Breast epithelium (tissue), 4 donors: Measurements from ENCODE around the gene ELMO3. TPM values are rescaled to one million over a fixed set of nuclear protein-coding genes. Genes with fewer than 3 reads are reported as not detected.

Experiments used
- DNase-seq, 2 donors: peaks; one replicate each; pipeline ENCODE4 v3.0.0-alpha.2; 2019; ENCODE audit warnings: low spot score in 2 of 2
- H3K27ac ChIP-seq, 2 donors: fragments of 200-600 bp; sonication (generic) in 1 of 2; one replicate each; pipeline ENCODE4 v1.5.1; 2016 to 2019; ENCODE audit warnings: mild to moderate bottlenecking in 1 of 2
- H3K27me3 ChIP-seq, 2 donors: fragments of 200-600 bp; sonication (generic) in 1 of 2; one replicate each; pipeline versions ENCODE4 v1.5.1 to v1.6.0; 2017 to 2019; ENCODE audit warnings: control low read depth in 1 of 2, mild to moderate bottlenecking in 1 of 2
- H3K36me3 ChIP-seq: fragments of 200-600 bp; one replicate; pipeline ENCODE4 v1.5.1; 2019
- H3K4me1 ChIP-seq, 2 donors: fragments of 200-600 bp; sonication (generic); one replicate each; pipeline ENCODE4 v1.5.1; 2016 to 2019; ENCODE audit warnings: control low read depth in 1 of 2
- H3K4me3 ChIP-seq, 3 donors: fragments of 200-600 bp; sonication (generic); 1 replicate in 2 of 3; 2 replicates in 1 of 3; pipeline ENCODE4 v1.5.1; 2016 to 2019; ENCODE audit warnings: mild to moderate bottlenecking in 3 of 3, moderate library complexity in 2 of 3
- H3K9me3 ChIP-seq, 2 donors: fragments of 200-600 bp; sonication (generic) in 1 of 2; one replicate each; pipeline ENCODE4 v1.5.1; 2016 to 2019; ENCODE audit warnings: control low read depth in 1 of 2
- CTCF ChIP-seq, 3 donors: fragments of 450-650 bp; IDR thresholded peaks; one replicate each; pipeline ENCODE4 v1.5.1; 2016 to 2017; ENCODE audit warnings: antibody characterized with exemption in 3 of 3, mild to moderate bottlenecking in 3 of 3, moderate library complexity in 3 of 3
- POLR2A ChIP-seq: fragments of 450-650 bp; IDR thresholded peaks from one replicate; pipeline ENCODE4 v1.6.1; 2016; ENCODE audit warnings: antibody characterized with exemption, mild to moderate bottlenecking, moderate library complexity
- POLR2AphosphoS5 ChIP-seq, 3 donors: sonication (generic); formaldehyde crosslinking; IDR thresholded peaks; one replicate each; pipeline ENCODE4 v1.6.1; 2017; ENCODE audit warnings: antibody characterized with exemption in 3 of 3
- intact Hi-C: fragments of 100-400 bp; cut with DNase I; formaldehyde crosslinking; loops from one replicate; pipeline ENCODE4 v1.15.1; 2023; ENCODE audit warnings: low total_unique reads
- total RNA-seq, 3 donors: library from RNA; depleted of rRNA; stranded (reverse); fragments of >200 nt; gene quantifications; one replicate each; pipeline ENCODE4 v1.1.0, GENCODE V29; 2016

ELMO3 gene
- total RNA-seq, 3 donors from 2014 or later = 1.1 to 35.0 (median 19.7) TPM

- no peaks in the 10 kb centered on the region for H3K27me3 ChIP-seq
- no peaks in the 10 kb centered on the region for H3K36me3 ChIP-seq
- TF ChIP-seq CTCF (IDR thresholded peaks at IDR 0.05) (no peak), POLR2A (no peak)
- no peaks in the 10 kb centered on the region for H3K9me3 ChIP-seq
- DNase-seq = no peak
- peak overlapping the region; percentile 76 to 96 for H3K27ac ChIP-seq
- H3K4me1 ChIP-seq = peaks cover 20 to 41% of the 10 kb centered on the region in 2 donors
- H3K4me3 ChIP-seq = no peak overlapping the region
- intact Hi-C loops = no loop called here
Measured at GRCh38 chr16:67243481-67243880, 44.5 kb downstream of the ELMO3 start.

- peak; percentile 64 to 77 for DNase-seq
- intact Hi-C loops = no loop called here
- H3K27me3 ChIP-seq = no peaks in the 10 kb centered on the region
- no peaks in the 10 kb centered on the region for H3K36me3 ChIP-seq
- no peaks in the 10 kb centered on the region for H3K9me3 ChIP-seq
- H3K27ac ChIP-seq = peak overlapping the region; percentile 76 to 96
- no peak for TF ChIP-seq CTCF (IDR thresholded peaks at IDR 0.05)
- TF ChIP-seq POLR2AphosphoS5 (IDR thresholded peaks at IDR 0.05) = no peak
- no peak for TF ChIP-seq POLR2A
- H3K4me1 ChIP-seq = peaks cover 20 to 41% of the 10 kb centered on the region in 2 donors
- peak overlapping the region in 1 of 3 donors; percentile 78 for H3K4me3 ChIP-seq
Measured at GRCh38 chr16:67244387-67245185, 45.7 kb downstream of the ELMO3 start.

DNA sequence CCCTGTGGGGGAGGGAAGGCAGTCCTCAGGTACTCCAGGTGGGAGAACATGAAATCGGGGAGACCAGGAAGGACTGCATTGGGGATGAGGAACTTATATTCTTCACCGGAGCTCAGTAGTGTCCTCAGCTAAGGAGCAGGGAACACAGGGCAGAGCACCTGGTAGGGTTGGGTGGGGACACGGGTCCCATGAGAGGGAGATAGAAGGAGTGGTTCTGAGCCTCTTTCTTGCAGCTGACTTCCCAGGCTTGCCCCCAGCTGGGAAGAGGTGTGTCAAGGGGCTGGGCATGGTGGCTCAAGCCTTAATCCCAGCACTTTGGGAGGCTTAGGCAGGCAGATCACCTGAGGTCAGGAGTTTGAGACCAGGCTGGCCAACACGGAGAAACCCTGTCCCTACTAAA is 46.3 kb downstream of the ELMO3 start:
- intact Hi-C loops = no loop called here
- DNase-seq = no peak
- Histone ChIP-seq H3K4me1 (peaks cover 20 to 38% of the 10 kb centered on the region in 2 donors), H3K4me3 (peak overlapping the region in 2 of 3 donors; percentile 78 to 91), H3K36me3 (no peaks in the 10 kb centered on the region), H3K9me3 (no peaks in the 10 kb centered on the region), H3K27ac (peak overlapping the region; percentile 76 to 96), H3K27me3 (no peaks in the 10 kb centered on the region)
- TF ChIP-seq POLR2A = no peak
- TF ChIP-seq CTCF (IDR thresholded peaks at IDR 0.05) = no peak
- TF ChIP-seq POLR2AphosphoS5 (IDR thresholded peaks at IDR 0.05) = no peak

DNA sequence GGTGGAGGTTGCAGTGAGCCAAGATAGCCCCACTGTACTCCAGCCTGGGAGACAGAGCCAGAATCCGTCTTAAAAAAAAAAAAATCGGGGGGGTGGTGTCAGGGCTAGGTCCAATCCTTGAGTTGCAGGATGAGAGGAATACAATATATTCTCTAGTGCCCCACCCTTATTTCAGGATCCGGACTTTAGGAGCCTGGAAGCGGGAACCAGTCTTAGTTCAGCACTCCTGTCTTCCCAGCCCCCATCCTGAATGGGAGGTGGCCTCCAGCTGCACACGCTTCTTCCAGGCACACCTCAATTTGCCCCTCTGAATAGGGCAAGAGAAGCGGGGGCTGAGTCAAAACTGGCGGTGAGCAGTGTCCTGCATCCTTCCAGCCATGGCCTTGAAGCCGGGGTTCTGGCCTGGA is 46.7 kb downstream of the ELMO3 start:
- DNase-seq = peak in 1 of 2 donors; percentile 61
- TF ChIP-seq POLR2A (no peak), CTCF (IDR thresholded peaks at IDR 0.05) (no peak), POLR2AphosphoS5 (IDR thresholded peaks at IDR 0.05) (no peak)
- peak overlapping the region; percentile 69 to 91 (median 78) for H3K4me3 ChIP-seq
- intact Hi-C loops = no loop called here
- H3K9me3 ChIP-seq = no peaks in the 10 kb centered on the region
- no peaks in the 10 kb centered on the region for H3K36me3 ChIP-seq
- H3K4me1 ChIP-seq = peaks cover 17 to 33% of the 10 kb centered on the region in 2 donors
- H3K27me3 ChIP-seq = no peaks in the 10 kb centered on the region
- peak overlapping the region; percentile 76 to 96 for H3K27ac ChIP-seq

DNA sequence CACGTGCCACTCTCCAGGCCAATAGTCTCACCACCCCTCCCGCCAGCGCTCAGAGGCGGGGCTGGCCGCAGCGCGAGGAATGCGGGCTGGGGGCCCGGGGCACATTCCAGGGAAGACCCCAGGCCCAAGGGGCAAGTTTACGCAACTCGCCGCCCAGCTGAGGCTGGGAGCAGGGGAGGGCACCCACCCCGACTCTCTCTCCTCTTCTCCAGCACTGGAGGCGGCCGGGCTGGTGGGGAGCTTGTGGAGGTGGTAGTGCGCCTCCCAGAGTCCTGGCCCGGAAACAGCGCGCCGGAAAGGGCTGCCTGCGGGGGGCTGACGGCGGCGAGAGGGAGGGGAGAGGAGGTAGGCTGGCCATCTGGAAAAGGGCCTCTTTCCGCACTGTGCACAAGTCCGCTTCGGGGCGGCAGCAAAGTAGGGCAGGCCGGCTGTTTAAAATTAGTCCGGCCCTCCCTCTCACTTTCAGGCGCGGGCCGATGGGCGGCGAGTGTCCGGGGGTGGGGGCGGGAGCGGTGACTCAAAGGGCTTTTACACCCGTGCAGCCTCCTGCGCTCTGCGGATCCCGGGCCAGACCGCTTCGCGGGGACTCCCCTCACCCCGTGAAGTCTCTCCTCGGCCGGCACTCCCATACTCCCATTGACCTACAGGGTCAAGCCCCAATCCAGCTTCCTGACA is 47.3 kb downstream of the ELMO3 start:
- Histone ChIP-seq H3K4me1 (peaks cover 12 to 29% of the 10 kb centered on the region in 2 donors), H3K27me3 (no peaks in the 10 kb centered on the region), H3K36me3 (no peaks in the 10 kb centered on the region), H3K4me3 (peak overlapping the region; percentile 69 to 91 (median 78)), H3K27ac (peak overlapping the region; percentile 76 to 96), H3K9me3 (no peaks in the 10 kb centered on the region)
- DNase-seq = peak; percentile 70 to 78
- intact Hi-C loops = no loop called here
- TF ChIP-seq CTCF (IDR thresholded peaks at IDR 0.05) (peak in 1 of 3 donors; percentile 26), POLR2AphosphoS5 (IDR thresholded peaks at IDR 0.05) (peak; percentile 42 to 66 (median 54)), POLR2A (no peak)
